ENCODE data around the gene GET3.
A peak's percentile ranks its signal among the peaks of the same experiment; 100 is the strongest.
"Not testable (repeated sequence)": the region's sequence is repeated elsewhere in the genome, so short reads cannot be mapped to it uniquely, and the experiment has no call there.

Gene GET3

DNA sequence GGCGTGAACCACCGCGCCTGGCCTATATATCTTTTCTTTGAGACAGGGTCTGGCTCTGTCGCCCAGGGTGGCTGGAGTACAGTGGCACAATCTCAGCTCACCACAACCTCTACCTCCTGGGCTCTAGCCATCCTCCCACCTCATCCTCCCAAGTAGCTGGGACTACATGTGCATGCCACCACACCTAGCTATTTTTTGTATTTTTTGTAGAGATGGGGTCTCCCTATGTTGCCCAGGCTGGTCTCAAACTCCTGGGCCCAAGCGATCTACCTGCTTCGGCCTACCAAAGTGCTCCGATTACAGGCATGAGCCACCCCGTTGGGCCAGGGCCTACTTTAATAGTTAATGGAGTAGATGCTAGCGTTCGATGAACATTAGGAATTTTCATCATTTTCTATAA, 17.0 kb upstream of the GET3 start:
- no peak for DNase-seq

DNA sequence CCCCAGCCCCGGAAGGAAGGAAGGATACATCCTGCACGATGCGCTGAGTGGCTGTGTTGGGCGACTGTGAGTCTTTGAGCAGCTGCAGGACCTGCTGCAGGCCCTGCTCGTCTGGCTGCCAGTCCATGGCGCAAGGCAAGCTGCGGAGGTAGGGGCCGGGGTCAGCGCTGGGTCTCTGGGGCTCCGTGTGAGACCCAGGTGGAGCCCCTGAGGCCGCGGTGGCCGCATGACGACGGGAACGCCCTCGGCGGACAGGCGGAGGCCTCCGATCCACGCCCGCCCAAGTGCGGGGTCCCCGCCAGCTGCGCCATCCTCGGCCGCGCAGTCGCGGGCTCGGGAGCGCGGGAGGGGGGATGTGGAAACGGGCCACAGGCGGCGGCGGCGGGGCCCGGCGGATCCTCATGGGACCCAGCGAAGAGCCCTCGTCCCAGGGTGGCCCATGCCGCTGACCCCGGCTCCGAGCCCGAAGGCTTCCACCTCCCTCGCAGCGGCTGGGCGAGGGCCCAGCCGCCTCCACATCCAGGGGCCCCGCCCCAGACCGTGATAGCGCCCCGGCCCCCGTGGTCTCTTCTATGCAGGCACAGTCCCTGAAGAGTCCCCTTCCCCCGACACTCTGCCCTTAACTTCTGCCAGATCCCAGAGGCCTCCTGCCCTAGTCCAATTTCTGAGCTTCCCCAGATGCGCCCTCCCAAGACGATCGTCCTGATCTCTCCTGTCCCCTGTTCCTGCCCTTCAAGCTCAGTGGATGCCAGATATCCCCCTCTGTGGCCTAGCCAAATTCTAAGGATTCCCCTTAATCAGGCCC, 16.2 kb upstream of the GET3 start:
- DNase-seq, result peak; percentile 5

DNA sequence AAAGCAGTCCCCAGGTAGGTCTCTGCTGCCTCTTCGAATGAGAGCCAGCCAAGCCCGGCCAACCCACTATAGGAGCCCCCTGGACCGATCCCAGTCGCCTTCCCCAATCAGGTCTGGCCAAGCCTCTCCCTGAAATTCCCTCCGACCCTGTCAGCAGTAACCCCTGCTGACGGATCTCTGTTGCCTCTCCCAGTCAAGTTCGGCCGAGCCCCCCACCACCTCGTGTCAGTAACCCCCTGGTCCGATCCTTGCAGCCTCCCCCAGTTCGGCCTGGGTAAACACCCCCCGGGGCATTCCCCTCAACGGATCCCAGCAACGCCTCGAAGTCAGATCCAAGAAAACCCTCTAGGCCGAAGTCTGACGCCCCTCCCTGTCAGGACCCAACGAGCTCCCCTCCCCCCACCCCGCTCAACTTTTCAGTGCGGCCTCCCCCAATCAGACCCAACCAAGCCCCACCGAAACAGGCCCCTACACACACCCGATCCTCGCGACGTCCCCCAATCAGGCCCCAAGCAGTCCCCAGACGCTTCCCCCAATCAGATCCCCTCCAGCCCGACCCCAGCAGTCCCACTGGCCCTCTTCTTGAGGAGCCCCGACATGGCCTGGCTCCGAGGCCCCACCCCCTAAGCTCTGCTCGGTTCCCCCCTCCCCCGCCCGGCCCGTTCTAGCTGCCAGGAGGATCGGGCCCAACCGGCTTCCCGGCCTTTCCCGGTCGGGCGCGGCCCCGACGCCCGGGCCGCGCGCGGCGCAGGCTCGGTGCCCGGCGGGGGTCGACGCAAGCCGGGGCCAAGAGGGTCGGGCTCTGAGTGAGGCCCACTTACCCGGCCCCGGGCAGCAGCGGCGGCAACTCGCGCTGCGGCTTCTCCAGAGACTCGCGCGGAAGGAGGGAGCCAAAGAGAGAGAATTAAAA, 15.4 kb upstream of the GET3 start:
- DNase-seq, result peak; percentile 53

DNA sequence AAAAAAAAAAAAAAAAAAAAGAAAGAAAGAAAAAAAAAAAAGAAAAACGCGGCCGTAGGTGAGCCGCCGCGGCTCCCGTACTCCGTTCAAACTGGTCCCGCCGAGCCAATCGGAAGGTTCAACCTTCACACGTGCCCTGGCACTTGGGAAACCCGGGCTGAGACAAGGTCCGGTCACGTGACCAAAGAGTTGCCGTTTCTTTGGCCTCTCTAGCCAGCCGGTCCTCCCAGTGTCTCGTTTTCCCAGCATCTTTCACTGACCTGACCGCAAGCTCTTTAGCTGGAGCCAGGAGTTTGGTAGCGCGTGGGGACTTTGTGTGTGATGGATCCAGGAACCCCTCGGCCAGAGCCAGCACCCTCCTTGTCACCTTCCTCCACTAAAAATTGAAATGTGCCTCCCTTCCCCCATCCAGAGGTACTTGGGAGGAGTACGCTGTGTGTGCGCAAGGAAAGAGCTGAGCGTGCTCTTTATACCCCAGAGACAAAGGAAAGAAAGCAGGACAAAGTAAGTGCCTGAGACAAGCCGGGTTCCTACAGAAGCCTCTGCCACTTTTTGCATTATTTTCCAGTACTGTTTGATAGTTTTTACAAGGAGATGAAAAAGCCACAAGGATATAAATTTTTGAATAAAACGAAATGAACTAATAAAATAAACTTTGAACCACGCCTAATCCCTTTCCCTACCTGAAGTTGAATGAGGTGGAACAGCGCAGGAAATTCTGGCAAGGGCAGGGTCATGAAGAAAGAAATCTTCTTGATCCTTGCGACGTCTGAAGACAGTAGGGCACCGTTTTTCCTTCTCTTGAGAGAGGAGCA, 14.5 kb upstream of the GET3 start:
- peak; percentile 92 for DNase-seq

DNA sequence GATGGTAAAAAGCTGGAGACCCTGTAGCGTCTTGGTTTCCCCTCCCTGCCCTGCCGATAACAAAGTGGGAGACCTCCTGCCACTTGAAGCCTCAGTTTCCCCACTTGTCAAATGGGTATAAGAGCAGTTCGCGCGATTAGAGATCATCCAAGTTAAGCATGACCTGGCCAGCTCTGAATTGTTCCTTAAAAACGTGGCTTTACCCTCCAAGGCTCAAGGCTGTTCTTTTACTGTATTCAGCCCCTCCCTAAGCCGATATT, 14.0 kb upstream of the GET3 start:
- DNase-seq, result no peak

DNA sequence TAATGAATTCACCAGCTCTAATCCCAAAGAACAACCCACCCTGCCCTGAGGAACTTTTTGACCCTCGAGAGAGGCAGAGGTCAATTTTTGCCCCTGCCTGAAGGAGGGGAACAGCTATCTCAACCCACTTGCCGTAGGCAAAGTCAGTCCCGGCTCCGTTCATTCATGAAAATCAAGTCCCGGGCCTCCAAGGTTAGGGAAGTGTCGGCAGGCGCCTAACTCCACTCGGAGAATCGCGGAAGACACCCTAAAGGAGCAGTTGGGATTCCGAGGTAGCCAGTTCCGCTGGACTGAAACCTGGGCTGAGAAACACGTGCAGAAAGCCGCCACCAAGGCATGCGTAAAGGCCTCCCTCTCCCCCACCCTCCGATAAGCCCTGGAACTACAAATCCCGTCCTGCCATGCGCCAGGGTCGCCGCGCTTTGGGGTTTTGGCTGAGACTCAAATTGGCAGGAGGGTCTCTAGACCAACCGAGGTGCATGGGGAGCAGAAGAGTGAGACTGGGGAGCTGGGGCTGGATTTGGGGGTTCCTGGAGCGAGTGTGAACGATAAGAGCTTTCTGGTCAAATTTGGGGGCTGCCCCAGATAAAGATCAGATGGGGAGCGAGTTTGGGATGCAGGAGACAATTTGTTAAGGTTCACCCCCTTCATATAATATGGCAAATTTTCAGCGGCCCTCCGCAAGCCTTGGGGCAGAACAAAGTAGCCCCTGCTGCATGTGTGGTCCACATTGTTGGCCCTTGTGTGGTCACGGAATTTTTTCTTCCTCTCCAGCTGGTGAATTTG, 13.5 kb upstream of the GET3 start, which contains the start of gene TNPO2:
TSS of gene TNPO2 (minus strand) at position 292 of the 786 bp plus-strand sequence. CDS start 2,955 bp downstream, outside the sequence.
- peak; percentile 50 for DNase-seq

- DNase-seq, result not testable (repeated sequence)
These were observed 11.7 kb upstream of the GET3 start for GRCh38 chr19:12725612-12726011.

GRCh38 chr19:12726988-12727316, 10.3 kb upstream of the GET3 start:
- DNase-seq, result no peak

DNA sequence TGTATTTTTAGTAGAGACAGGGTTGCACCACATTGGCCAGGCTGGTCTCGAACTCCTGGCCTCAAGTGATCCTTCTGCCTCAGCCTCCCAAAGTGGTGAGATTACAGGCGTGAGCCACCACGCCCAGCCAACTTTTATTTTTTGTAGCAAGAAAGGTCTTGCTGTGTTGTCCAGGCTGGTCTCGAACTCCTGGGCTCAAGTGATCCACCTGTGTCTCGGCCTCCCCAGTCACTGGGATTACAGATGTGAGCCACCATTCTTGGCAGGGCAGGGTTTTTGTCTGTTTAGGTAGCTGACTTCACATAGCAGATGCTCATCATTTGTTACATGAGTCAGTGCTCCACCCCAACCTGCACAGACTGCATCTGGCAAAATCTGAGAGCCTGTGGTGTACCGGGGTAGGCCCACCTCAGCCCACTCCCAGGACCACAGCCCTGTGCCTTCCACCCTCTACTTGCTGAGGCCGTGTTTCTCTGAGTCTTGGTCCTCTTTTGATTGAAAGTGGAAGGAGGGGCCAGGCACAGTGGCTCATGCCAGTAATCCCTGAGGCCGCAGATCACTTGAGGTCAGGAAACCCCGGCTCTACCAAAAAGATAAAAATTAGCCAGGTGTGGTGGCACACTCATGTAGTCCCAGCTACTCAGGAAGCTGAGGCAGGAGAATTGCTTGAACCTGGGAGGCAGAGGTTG, 9.4 kb upstream of the GET3 start:
- no peak for DNase-seq

DNA sequence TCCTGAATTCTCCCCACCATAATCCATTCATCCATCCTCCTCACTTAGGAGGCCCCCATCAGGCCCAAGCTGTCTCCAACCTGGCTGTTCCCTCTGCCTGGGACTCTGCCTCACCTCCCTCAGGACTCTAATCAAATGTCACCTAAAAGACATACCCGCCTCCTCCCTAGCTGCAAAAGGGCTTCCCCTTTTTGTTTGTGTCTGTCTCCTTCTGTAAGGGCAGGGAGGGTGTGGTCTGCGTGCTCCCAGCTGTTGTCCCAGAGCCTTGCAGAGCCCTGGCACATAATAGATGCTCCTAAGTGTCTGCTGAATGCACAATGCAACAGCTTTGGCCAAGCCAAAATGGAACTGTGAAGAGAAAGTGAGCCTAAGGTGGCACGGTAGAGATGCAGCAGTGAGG, 7.2 kb upstream of the GET3 start:
- no peak for DNase-seq

- no peak for DNase-seq
These were observed 6.0 kb upstream of the GET3 start for GRCh38 chr19:12731337-12731736.

DNA sequence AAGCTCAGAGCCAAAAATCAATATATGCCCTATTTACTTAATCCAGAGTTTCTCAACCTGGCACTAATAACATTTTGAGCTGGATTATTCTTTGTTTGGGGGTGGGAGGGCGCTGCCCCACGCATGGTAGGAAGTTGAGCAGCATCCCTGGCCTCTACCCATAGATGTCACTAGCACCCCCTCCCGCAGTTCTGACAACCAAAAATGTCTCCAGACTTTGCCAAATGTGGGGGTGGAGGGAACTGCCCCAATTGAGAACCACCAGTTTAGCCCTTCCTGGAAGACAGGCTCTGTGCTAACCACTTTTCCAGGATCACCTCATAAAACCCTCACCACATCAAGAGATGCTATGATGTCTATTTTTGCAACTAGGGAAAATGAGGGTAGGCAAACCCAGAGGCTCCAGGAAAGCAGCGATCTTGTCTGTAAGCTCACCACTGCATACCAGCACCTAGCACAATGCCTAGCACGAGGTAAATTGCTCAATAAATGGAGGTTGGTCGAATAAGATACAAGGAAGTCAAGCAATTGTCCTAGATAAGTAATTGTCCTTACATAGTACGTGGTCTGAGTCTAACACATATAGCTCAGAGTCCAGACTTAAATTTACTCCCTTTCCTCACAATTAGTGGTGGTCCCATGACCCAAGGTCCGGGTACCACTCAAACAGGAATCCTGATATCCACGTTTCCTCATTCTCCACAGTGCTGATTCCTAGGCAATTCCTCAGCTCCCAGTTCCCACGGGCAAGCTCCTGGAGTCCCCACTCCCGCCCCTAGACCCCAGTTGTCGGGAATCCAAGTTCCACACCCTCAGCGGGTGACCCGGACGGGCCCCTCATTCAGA, 3.7 kb upstream of the GET3 start:
- no peak for DNase-seq

DNA sequence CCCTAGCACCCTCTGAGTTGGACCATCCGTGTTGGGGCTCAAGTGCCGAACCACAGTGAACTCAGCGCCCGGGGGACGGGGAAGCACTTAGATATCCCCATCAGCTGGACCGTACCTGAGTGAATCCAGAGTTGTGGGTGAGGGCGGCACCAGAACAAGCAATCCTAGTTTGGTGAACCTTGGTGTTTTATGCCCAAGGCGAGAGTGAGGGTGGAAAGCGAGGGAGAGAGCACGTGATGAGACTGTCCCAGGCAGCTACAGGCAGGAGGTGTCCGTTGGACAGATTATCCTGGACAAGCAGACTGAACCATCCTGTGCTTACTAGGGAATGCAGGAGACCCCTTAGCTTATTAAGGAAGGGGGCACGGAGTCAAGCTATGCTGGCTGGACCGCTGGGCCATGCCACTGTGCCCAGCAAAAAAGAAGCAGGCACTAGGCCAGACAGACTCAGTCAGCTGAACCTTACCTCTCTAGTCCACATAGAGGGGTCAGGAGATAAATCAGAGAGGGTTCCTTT, 596 bp downstream of the GET3 start:
- DNase-seq, result no peak

- no peak for DNase-seq
These were observed 8.0 kb downstream of the GET3 start for GRCh38 chr19:12745166-12745897.

DNA sequence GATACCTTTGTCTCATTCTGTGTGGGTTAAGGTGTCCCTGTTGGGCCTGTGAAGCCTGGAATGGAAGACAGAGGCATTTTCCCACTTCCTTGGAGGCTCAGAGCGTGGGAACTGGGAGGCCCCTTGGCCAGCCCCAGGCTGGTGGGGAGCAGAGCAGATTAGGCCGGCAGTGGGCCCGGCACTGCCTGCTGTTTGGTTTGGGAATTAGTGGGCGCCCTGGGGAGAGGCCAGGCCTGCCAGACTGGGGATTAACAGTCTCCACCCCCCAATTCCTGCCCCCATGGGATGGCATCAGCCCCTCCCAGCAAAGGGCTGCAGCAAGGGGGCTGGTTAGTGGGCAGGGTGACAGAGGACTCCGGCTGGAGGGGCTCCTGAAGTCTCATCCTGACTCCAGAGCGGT, 11.2 kb downstream of the GET3 start:
- DNase-seq, result no peak

GRCh38 chr19:12749938-12750521, 12.7 kb downstream of the GET3 start:
- no peak for DNase-seq

DNA sequence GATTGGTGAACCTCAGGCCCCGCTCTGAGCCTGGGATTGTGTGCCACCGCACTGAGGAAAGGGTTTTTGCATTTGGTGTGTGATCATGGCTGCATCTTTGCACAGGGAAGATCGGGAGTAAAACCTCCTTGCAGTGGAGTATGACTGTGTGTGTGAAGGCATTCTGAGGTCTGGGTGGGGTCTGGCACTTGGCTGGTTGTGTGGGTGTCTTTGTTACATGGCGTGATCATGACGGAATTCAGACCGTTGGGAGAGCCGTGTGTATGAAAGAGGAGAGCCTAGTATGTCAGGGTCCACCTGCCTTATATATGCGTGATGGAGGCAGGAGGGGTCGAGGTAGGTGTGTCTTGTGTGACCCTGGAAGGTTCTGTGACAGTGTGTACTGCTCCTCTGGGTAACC, 13.6 kb downstream of the GET3 start:
- no peak for DNase-seq

DNA sequence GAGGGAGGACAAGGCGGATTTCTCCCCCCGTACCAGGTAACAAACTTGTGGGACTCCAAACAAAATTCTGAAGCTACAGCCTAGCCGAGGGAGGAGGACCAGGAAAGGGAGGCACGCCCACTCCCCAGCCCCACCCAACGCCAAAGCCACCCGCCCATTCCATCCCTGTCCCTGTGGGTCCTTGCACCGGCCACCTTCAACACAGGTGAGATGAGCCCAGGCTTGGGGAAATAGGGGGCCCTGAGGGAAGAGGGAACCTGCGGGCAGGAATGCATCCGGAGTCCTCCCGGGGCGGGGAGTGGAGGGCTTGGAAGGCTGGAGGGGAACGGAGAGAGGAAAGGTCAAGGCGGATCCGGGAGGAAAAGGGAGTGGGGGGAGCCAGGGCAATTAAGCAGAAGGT, 14.3 kb downstream of the GET3 start, which contains the start of gene BEST2:
TSS of gene BEST2 (plus strand) at position 157 of the 400 bp plus-strand sequence. CDS start 802 bp downstream, outside the sequence.
- DNase-seq, result no peak

DNA sequence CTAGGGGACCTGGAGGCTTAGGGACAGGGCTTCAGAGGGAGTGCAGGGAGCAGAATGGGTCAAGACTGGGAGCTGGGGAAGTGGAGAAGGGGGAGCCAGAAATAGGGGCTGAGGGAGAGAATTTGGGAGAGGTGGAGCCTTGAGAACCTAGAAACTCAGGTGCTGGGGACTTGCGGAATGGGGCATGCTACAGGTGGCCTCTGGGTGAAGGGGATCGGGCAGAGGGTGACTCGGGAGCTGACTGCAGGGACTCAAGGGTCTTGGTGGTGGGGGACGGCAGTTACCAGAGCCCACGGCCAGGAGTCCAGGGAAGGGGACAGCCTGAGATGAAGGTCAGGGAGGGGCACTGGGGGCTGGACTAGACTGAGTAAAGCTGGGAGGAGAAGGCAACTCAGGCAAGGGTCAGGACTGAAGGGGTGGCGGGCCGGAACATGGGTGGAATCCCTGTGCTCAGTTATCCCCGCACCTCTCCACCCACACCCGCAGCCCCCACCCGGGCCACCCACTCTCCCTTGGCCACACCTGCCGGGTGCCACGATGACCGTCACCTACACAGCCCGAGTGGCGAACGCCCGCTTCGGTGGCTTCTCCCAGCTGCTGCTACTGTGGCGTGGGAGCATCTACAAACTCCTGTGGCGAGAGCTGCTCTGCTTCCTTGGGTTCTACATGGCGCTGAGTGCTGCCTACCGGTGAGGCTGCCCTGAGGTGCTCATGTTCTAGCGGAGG, 14.9 kb downstream of the GET3 start:
- no peak for DNase-seq

Measured in NCI-H2227 treated with DMSO at 0.1 percent for 48 hours (cell line).